H1 (cell line): ENCODE results near the gene ASIC1. TPM values are rescaled to one million over a fixed set of nuclear protein-coding genes. Genes with fewer than 3 reads are reported as not detected.

ENCODE experiments used
- ASH2L ChIP-seq: fragments of 200-600, 300-600 bp; sonication (generic); IDR thresholded peaks from one replicate; pipeline ENCODE4 v1.7.1; 2017; ENCODE audit warnings: low read length
- BCL11A ChIP-seq, 2 experiments: IDR thresholded peaks; one replicate each; pipeline ENCODE4 v1.6.1; 2011; ENCODE audit warnings: low read depth in 2 of 2, low read length in 2 of 2, mild to moderate bottlenecking in 2 of 2
- BRCA1 ChIP-seq: IDR thresholded peaks from 2 replicates; pipeline ENCODE4 v1.6.1; 2012; ENCODE audit warnings: low read depth, low read length, improper control_type of control experiment
- CHD1 ChIP-seq: IDR thresholded peaks from 2 replicates; pipeline ENCODE4 v1.6.1; 2012; ENCODE audit warnings: low read depth, low read length, improper control_type of control experiment
- CHD2 ChIP-seq: IDR thresholded peaks from 2 replicates; pipeline ENCODE4 v1.6.1; 2012; ENCODE audit warnings: low read length, improper control_type of control experiment
- CTCF ChIP-seq, 3 experiments: IDR thresholded peaks; 1 replicate in 2 of 3; 2 replicates in 1 of 3; pipeline versions ENCODE4 v1.5.1 to v1.6.1; 2011; ENCODE audit warnings: low read length in 3 of 3, mild to moderate bottlenecking in 3 of 3, inconsistent platforms in 2 of 3, low read depth in 1 of 3, moderate library complexity in 1 of 3; ENCODE audit not compliant: insufficient read depth in 1 of 3; ENCODE audit errors: control extremely low read depth in 1 of 3
- EGR1 ChIP-seq: IDR thresholded peaks from 2 replicates; pipeline ENCODE4 v1.6.1; 2011; ENCODE audit warnings: low read depth, low read length, borderline replicate concordance
- FOSL1 ChIP-seq: IDR thresholded peaks from 2 replicates; pipeline ENCODE4 v1.6.1; 2011; ENCODE audit warnings: mild to moderate bottlenecking, low read depth, low read length, moderate library complexity; ENCODE audit not compliant: insufficient read depth
- HDAC2 ChIP-seq, 2 experiments: fragments of 300-600 bp in 1 of 2; sonication (generic) in 1 of 2; IDR thresholded peaks; 2 replicates each; pipeline ENCODE4 v1.6.1; 2011 to 2012; ENCODE audit warnings: low read depth in 2 of 2, low read length in 2 of 2, mild to moderate bottlenecking in 2 of 2, moderate library complexity in 2 of 2, borderline replicate concordance in 1 of 2, inconsistent platforms in 1 of 2
- JUND ChIP-seq: IDR thresholded peaks from 2 replicates; pipeline ENCODE4 v1.6.1; 2011; ENCODE audit warnings: mild to moderate bottlenecking, improper control_type of control experiment, low read length
- MAX ChIP-seq: IDR thresholded peaks from 2 replicates; pipeline ENCODE4 v1.6.1; 2012; ENCODE audit warnings: inconsistent platforms
- NANOG ChIP-seq: IDR thresholded peaks from 2 replicates; pipeline ENCODE4 v1.6.1; 2011; ENCODE audit warnings: low read length, low read depth, mild to moderate bottlenecking, inconsistent platforms; ENCODE audit not compliant: insufficient read depth, poor library complexity, severe bottlenecking
- RFX5 ChIP-seq: IDR thresholded peaks from 2 replicates; pipeline ENCODE4 v1.6.1; 2011; ENCODE audit warnings: low read depth, low read length, improper control_type of control experiment, borderline replicate concordance
- RXRA ChIP-seq: IDR thresholded peaks from 2 replicates; pipeline ENCODE4 v1.6.1; 2011; ENCODE audit warnings: low read depth, mild to moderate bottlenecking, low read length, moderate library complexity; ENCODE audit not compliant: insufficient read depth
- SAP30 ChIP-seq: fragments of 300-600 bp; sonication (generic); IDR thresholded peaks from 2 replicates; pipeline ENCODE4 v1.7.1; 2012; ENCODE audit warnings: low read length, moderate library complexity, mild to moderate bottlenecking, inconsistent platforms; ENCODE audit not compliant: insufficient read depth, insufficient replicate concordance
- SIN3A ChIP-seq, 2 experiments: IDR thresholded peaks in 1 of 2; conservative IDR thresholded peaks in 1 of 2; 2 replicates each; pipeline ENCODE4 v1.6.1; 2011 to 2012; ENCODE audit warnings: low read length in 2 of 2, improper control_type of control experiment in 1 of 2, low read depth in 1 of 2, mild to moderate bottlenecking in 1 of 2
- SIX5 ChIP-seq: IDR thresholded peaks from 2 replicates; pipeline ENCODE4 v1.6.1; 2011; ENCODE audit warnings: mild to moderate bottlenecking, low read depth, low read length
- SUZ12 ChIP-seq: fragments of 200-600 bp; sonication (generic); IDR thresholded peaks from 2 replicates; pipeline ENCODE4 v1.6.1; 2012; ENCODE audit warnings: mild to moderate bottlenecking, inconsistent platforms, low read length, moderate library complexity, mixed read lengths
- TBP ChIP-seq: IDR thresholded peaks from 2 replicates; pipeline ENCODE4 v1.6.1; 2011; ENCODE audit warnings: low read depth, low read length, improper control_type of control experiment
- ZNF274 ChIP-seq: IDR thresholded peaks from 2 replicates; pipeline ENCODE4 v1.7.0; 2012; ENCODE audit warnings: low read length, borderline replicate concordance; ENCODE audit errors: extremely low read depth
- polyA plus RNA-seq, 7 experiments: library from polyadenylated mRNA; depleted of rRNA in 3 of 7; stranded (reverse) in 5 of 7; unstranded in 2 of 7; fragments of >200 nt in 5 of 7; fragments of 200-250 nt in 2 of 7; gene quantifications; 1 replicate in 5 of 7; 2 replicates in 1 of 7; 4 replicates in 1 of 7; pipeline versions ENCODE4 v1.2.1 to v1.2.3, GENCODE V29; 2011 to 2013; ENCODE audit warnings: missing spikeins in 2 of 7, mixed read lengths in 2 of 7
- total RNA-seq: library from RNA; stranded (reverse); fragmentation: NEBNext Ultra II Directional; extraction: Animal tissue kit (Norgen Biotek cat#: 25700); gene quantifications from 2 replicates; pipeline ENCODE4 v1.2.1, GENCODE V29; 2021
- TF ChIP-seq, protein P1 (sequence below): IDR thresholded peaks from 2 replicates; pipeline ENCODE4 v1.6.1; 2012; ENCODE audit warnings: inconsistent platforms

ASIC1 gene
- total and polyA plus RNA-seq, 2 of the 8 experiments (the other 6 are each of a cell fraction or from before 2014, with no cell fraction given) = 2.4 to 4.4 TPM

GRCh38 chr12:50050410-50051098, 6.8 kb upstream of the ASIC1 start (continued):
- TF ChIP-seq, protein P1, sequence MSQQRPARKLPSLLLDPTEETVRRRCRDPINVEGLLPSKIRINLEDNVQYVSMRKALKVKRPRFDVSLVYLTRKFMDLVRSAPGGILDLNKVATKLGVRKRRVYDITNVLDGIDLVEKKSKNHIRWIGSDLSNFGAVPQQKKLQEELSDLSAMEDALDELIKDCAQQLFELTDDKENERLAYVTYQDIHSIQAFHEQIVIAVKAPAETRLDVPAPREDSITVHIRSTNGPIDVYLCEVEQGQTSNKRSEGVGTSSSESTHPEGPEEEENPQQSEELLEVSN = peak; percentile 50
- TF ChIP-seq CHD2 = no peak
- TF ChIP-seq BRCA1 = no peak
- TF ChIP-seq JUND = no peak
- no peak for TF ChIP-seq FOSL1
- no peak for TF ChIP-seq EGR1
- no peak for TF ChIP-seq SUZ12
- TF ChIP-seq NANOG = no peak
- TF ChIP-seq TBP = no peak
- no peak for TF ChIP-seq SAP30
- peak; percentile 27; the same call in 1 of the 2 replicates for TF ChIP-seq MAX
- no peak for TF ChIP-seq RFX5
- 0 out of 4 replicates have a peak, but pooled peaks of 1 of the 2 experiments have one; percentile 27 for TF ChIP-seq SIN3A (conservative IDR thresholded peaks at IDR 0.05 in 1 of 2, IDR thresholded peaks at IDR 0.05 in 1 of 2; ENCODE audit: low read depth in 1 of 2, low read length in 2 of 2)
- TF ChIP-seq RXRA = no peak
- TF ChIP-seq ZNF274 = no peak
- TF ChIP-seq ASH2L = peak; percentile 12
- no peak for TF ChIP-seq CHD1
- no peak for TF ChIP-seq HDAC2 (IDR thresholded peaks at IDR 0.05; ENCODE audit: borderline replicate concordance in 1 of 2, low read depth in 2 of 2, low read length in 2 of 2)
- no peak for TF ChIP-seq SIX5
- TF ChIP-seq BCL11A (IDR thresholded peaks at IDR 0.05; ENCODE audit: low read depth in 2 of 2, low read length in 2 of 2) = no peak
- no peak for TF ChIP-seq CTCF (IDR thresholded peaks at IDR 0.05; ENCODE audit: control extremely low read depth in 1 of 3, insufficient read depth in 1 of 3, low read depth in 1 of 3, low read length in 3 of 3)
